Neural cell (in vitro differentiated cells): ENCODE results near the gene KCNT1. TPM values are rescaled to one million over a fixed set of nuclear protein-coding genes. Genes with fewer than 3 reads are reported as not detected.

Experiments used
- H2AFZ ChIP-seq: fragments of 200-600, 300-800 bp; sonication (generic), shearing (Covaris generic); 2 replicates; pipeline ENCODE4 v1.6.0; 2014; ENCODE audit warnings: low read depth, mild to moderate bottlenecking, antibody characterized with exemption, low read length, moderate library complexity
- H3F3A ChIP-seq: fragments of 200-600 bp; shearing (Covaris generic); 2 replicates; pipeline ENCODE4 v1.6.1; 2016; ENCODE audit warnings: mild to moderate bottlenecking, moderate library complexity, mixed read lengths, antibody characterized with exemption, low read length; ENCODE audit not compliant: insufficient read depth, poor library complexity, severe bottlenecking
- H3K27ac ChIP-seq: fragments of 200-600, 300-800 bp; sonication (generic), shearing (Covaris generic); 2 replicates; pipeline ENCODE4 v1.5.1; 2014; ENCODE audit warnings: mild to moderate bottlenecking, low read length, moderate library complexity
- H3K27me3 ChIP-seq: fragments of 300-800, 200-600 bp; sonication (generic), shearing (Covaris generic); 2 replicates; pipeline ENCODE4 v1.6.0; 2014; ENCODE audit warnings: mild to moderate bottlenecking, low read depth, low read length, moderate library complexity; ENCODE audit not compliant: insufficient read depth
- H3K36me3 ChIP-seq: fragments of 300-800, 200-600 bp; sonication (generic), shearing (Covaris generic); 2 replicates; pipeline ENCODE4 v1.5.1; 2014; ENCODE audit warnings: mild to moderate bottlenecking, antibody characterized with exemption, low read length, moderate library complexity; ENCODE audit not compliant: insufficient read depth
- H3K4me2 ChIP-seq: fragments of 300-800, 200-600 bp; sonication (generic), shearing (Covaris generic); 2 replicates; pipeline ENCODE4 v1.6.0; 2014; ENCODE audit warnings: mild to moderate bottlenecking, low read length
- H3K4me3 ChIP-seq: fragments of 300-800, 200-600 bp; sonication (generic), shearing (Covaris generic); 2 replicates; pipeline ENCODE4 v1.5.1; 2014; ENCODE audit warnings: mild to moderate bottlenecking, low read length, moderate library complexity
- H3K79me2 ChIP-seq: fragments of 200-600 bp; shearing (Covaris generic); replicated peaks from 2 replicates; pipeline ENCODE4 v1.6.0; 2014; ENCODE audit warnings: mild to moderate bottlenecking, low read length, moderate library complexity; ENCODE audit not compliant: insufficient read depth
- H3K9ac ChIP-seq: fragments of 300-800, 200-600 bp; sonication (generic), shearing (Covaris generic); 2 replicates; pipeline ENCODE4 v1.6.1; 2016; ENCODE audit warnings: mild to moderate bottlenecking, low read length, mixed read lengths
- H3K9me2 ChIP-seq: fragments of 200-600 bp; shearing (Covaris generic); 2 replicates; pipeline ENCODE4 v1.6.1; 2016; ENCODE audit warnings: mild to moderate bottlenecking, low read length, mixed read lengths; ENCODE audit not compliant: insufficient read depth
- H3K9me3 ChIP-seq: fragments of 200-600, 300-800 bp; sonication (generic), shearing (Covaris generic); 2 replicates; pipeline ENCODE4 v1.6.1; 2016; ENCODE audit warnings: mild to moderate bottlenecking, mixed run types, low read length, moderate library complexity, mixed read lengths
- H4K20me1 ChIP-seq: fragments of 200-600 bp; shearing (Covaris generic); 2 replicates; pipeline ENCODE4 v1.6.1; 2016; ENCODE audit warnings: mild to moderate bottlenecking, mixed run types; ENCODE audit not compliant: insufficient read depth
- CTCF ChIP-seq: fragments of 450-650 bp; IDR thresholded peaks from 2 replicates; pipeline ENCODE4 v1.5.1; 2014; ENCODE audit warnings: antibody characterized with exemption, mild to moderate bottlenecking, moderate library complexity; ENCODE audit not compliant: poor library complexity, severe bottlenecking
- EP300 ChIP-seq: fragments of 450-650 bp; conservative IDR thresholded peaks from 2 replicates; pipeline ENCODE4 v1.6.1; 2014; ENCODE audit warnings: antibody characterized with exemption, mild to moderate bottlenecking, moderate library complexity; ENCODE audit not compliant: poor library complexity, severe bottlenecking
- EZH2 ChIP-seq: fragments of 200-600, 300-800 bp; shearing (Covaris generic), sonication (generic); IDR thresholded peaks from 2 replicates; pipeline ENCODE4 v1.6.1; 2014; ENCODE audit warnings: antibody characterized with exemption, low read length, borderline replicate concordance, mild to moderate bottlenecking; ENCODE audit not compliant: insufficient read depth, poor library complexity, severe bottlenecking
- MXI1 ChIP-seq: fragments of 450-650 bp; conservative IDR thresholded peaks from 2 replicates; pipeline ENCODE4 v1.6.1; 2014; ENCODE audit warnings: antibody characterized with exemption, mild to moderate bottlenecking; ENCODE audit not compliant: poor library complexity, severe bottlenecking
- POLR2AphosphoS5 ChIP-seq: IDR thresholded peaks from 2 replicates; pipeline ENCODE4 v1.6.1; 2012
- RAD21 ChIP-seq: fragments of 450-650 bp; conservative IDR thresholded peaks from 2 replicates; pipeline ENCODE4 v1.6.1; 2014; ENCODE audit warnings: antibody characterized with exemption, mild to moderate bottlenecking, moderate library complexity
- REST ChIP-seq: IDR thresholded peaks from 2 replicates; pipeline ENCODE4 v1.6.1; 2012; ENCODE audit warnings: borderline replicate concordance
- SMC3 ChIP-seq: fragments of 450-650 bp; conservative IDR thresholded peaks from 2 replicates; pipeline ENCODE4 v1.6.1; 2014; ENCODE audit warnings: antibody characterized with exemption, mild to moderate bottlenecking, moderate library complexity; ENCODE audit not compliant: poor library complexity
- TAF1 ChIP-seq: IDR thresholded peaks from 2 replicates; pipeline ENCODE4 v1.6.1; 2012; ENCODE audit warnings: low read depth
- polyA plus RNA-seq: library from polyadenylated mRNA; depleted of rRNA; stranded (reverse); fragments of >200 nt; gene quantifications from 2 replicates; pipeline ENCODE4 v1.2.3, GENCODE V29; 2014

The KCNT1 gene
- polyA plus RNA-seq, 1 donor from 2014 or later: 0.67 TPM

GRCh38 chr9:135697226-135697625, 4.8 kb upstream of the KCNT1 start:
- Histone ChIP-seq H3K27me3 (peaks cover under 1% of the 10 kb centered on the region), H3K9ac (no peak overlapping the region), H3K36me3 (no peaks in the 10 kb centered on the region), H3K27ac (no peak overlapping the region), H3K4me2 (no peak overlapping the region), H3K9me2 (no peaks in the 10 kb centered on the region), H3K79me2 (no peaks in the 10 kb centered on the region), H3K9me3 (no peaks in the 10 kb centered on the region), H2AFZ (no peak overlapping the region), H3K4me3 (no peak overlapping the region), H4K20me1 (no peaks in the 10 kb centered on the region), H3F3A (no peaks in the 10 kb centered on the region)
- no peak for TF ChIP-seq EP300
- TF ChIP-seq POLR2AphosphoS5: no peak
- no peak for TF ChIP-seq REST
- TF ChIP-seq RAD21: no peak
- no peak for TF ChIP-seq TAF1

GRCh38 chr9:135698236-135698635, 3.7 kb upstream of the KCNT1 start:
- Histone ChIP-seq H3K4me2 (no peak overlapping the region), H3K27ac (no peak overlapping the region), H3K9ac (no peak overlapping the region), H3K27me3 (peaks cover 4% of the 10 kb centered on the region), H2AFZ (no peak overlapping the region), H3K36me3 (no peaks in the 10 kb centered on the region), H3K9me3 (no peaks in the 10 kb centered on the region), H3F3A (no peaks in the 10 kb centered on the region), H4K20me1 (no peaks in the 10 kb centered on the region), H3K79me2 (no peaks in the 10 kb centered on the region), H3K4me3 (no peak overlapping the region), H3K9me2 (no peaks in the 10 kb centered on the region)
- no peak for TF ChIP-seq MXI1
- TF ChIP-seq SMC3: no peak
- no peak for TF ChIP-seq CTCF

GRCh38 chr9:135698767-135699166, 3.2 kb upstream of the KCNT1 start:
- H3K4me2 ChIP-seq: no peak overlapping the region
- no peaks in the 10 kb centered on the region for H4K20me1 ChIP-seq
- no peak overlapping the region for H3K27ac ChIP-seq
- H3K79me2 ChIP-seq: no peaks in the 10 kb centered on the region
- no peaks in the 10 kb centered on the region for H3F3A ChIP-seq
- H3K9me2 ChIP-seq: no peaks in the 10 kb centered on the region
- H3K9me3 ChIP-seq: no peaks in the 10 kb centered on the region
- H3K9ac ChIP-seq: no peak overlapping the region
- TF ChIP-seq RAD21 (no peak), EZH2 (no peak), REST (no peak), EP300 (no peak), MXI1 (no peak), POLR2AphosphoS5 (no peak), SMC3 (no peak), TAF1 (no peak)
- H3K4me3 ChIP-seq: no peak overlapping the region
- no peaks in the 10 kb centered on the region for H3K36me3 ChIP-seq
- H2AFZ ChIP-seq: no peak overlapping the region
- H3K27me3 ChIP-seq: peaks cover 4% of the 10 kb centered on the region
